Trophoblast cell (in vitro differentiated cells and primary cell): ENCODE data around the gene PAK6.

Experiments
- DNase-seq, 2 donors: peaks; one replicate each; pipeline ENCODE4 v3.0.0-alpha.2; 2016
- H2AFZ ChIP-seq: 2 replicates; pipeline ENCODE4 v1.6.1; 2013; ENCODE audit warnings: low read length, moderate library complexity, mild to moderate bottlenecking; ENCODE audit not compliant: insufficient read depth, poor library complexity
- H2AK5ac ChIP-seq: 2 replicates; pipeline ENCODE4 v1.6.1; 2013; ENCODE audit warnings: mild to moderate bottlenecking, low read length
- H2BK120ac ChIP-seq: 2 replicates; pipeline ENCODE4 v1.6.1; 2013; ENCODE audit warnings: low read length, mild to moderate bottlenecking, moderate library complexity; ENCODE audit not compliant: insufficient read depth, poor library complexity
- H2BK12ac ChIP-seq: 2 replicates; pipeline ENCODE4 v1.6.1; 2013; ENCODE audit warnings: mild to moderate bottlenecking, low read length, moderate library complexity
- H2BK5ac ChIP-seq: 2 replicates; pipeline ENCODE4 v1.6.1; 2013; ENCODE audit warnings: low read length, low read depth, moderate library complexity, mild to moderate bottlenecking; ENCODE audit not compliant: poor library complexity
- H3K14ac ChIP-seq: 2 replicates; pipeline ENCODE4 v1.6.1; 2013; ENCODE audit warnings: mild to moderate bottlenecking, low read length
- H3K18ac ChIP-seq: 2 replicates; pipeline ENCODE4 v1.6.1; 2013; ENCODE audit warnings: mild to moderate bottlenecking, low read length
- H3K23ac ChIP-seq: 2 replicates; pipeline ENCODE4 v1.6.1; 2013; ENCODE audit warnings: low read length
- H3K27ac ChIP-seq: 2 replicates; pipeline ENCODE4 v1.5.1; 2013; ENCODE audit warnings: low read depth, mild to moderate bottlenecking, inconsistent platforms, low read length, moderate library complexity
- H3K27me3 ChIP-seq: 2 replicates; pipeline ENCODE4 v1.6.1; 2013; ENCODE audit warnings: inconsistent platforms, mild to moderate bottlenecking, low read length, moderate library complexity; ENCODE audit not compliant: insufficient read depth
- H3K36me3 ChIP-seq, 2 experiments: 1 replicate in 1 of 2; 2 replicates in 1 of 2; pipeline ENCODE4 v1.6.1; 2013; ENCODE audit warnings: low read length in 2 of 2, mild to moderate bottlenecking in 2 of 2, moderate library complexity in 1 of 2; ENCODE audit not compliant: insufficient read depth in 2 of 2, control insufficient read depth in 1 of 2
- H3K4ac ChIP-seq: 2 replicates; pipeline ENCODE4 v1.6.1; 2013; ENCODE audit warnings: low read depth, mild to moderate bottlenecking, low read length, moderate library complexity
- H3K4me1 ChIP-seq, 2 experiments: 1 replicate in 1 of 2; 2 replicates in 1 of 2; pipeline ENCODE4 v1.6.1; 2013; ENCODE audit warnings: low read length in 2 of 2, mild to moderate bottlenecking in 2 of 2, moderate library complexity in 1 of 2; ENCODE audit not compliant: insufficient read depth in 2 of 2, control insufficient read depth in 1 of 2
- H3K4me2 ChIP-seq: 2 replicates; pipeline ENCODE4 v1.6.1; 2013; ENCODE audit warnings: inconsistent platforms, mild to moderate bottlenecking, low read length, moderate library complexity
- H3K4me3 ChIP-seq: 2 replicates; pipeline ENCODE4 v1.5.1; 2013; ENCODE audit warnings: mild to moderate bottlenecking, low read depth, low read length, inconsistent platforms
- H3K79me1 ChIP-seq: one replicate; pipeline ENCODE4 v1.6.1; 2013; ENCODE audit warnings: low read length
- H3K79me2 ChIP-seq: 2 replicates; pipeline ENCODE4 v1.6.1; 2013; ENCODE audit warnings: low read length, mild to moderate bottlenecking; ENCODE audit not compliant: control insufficient read depth, insufficient read depth, poor library complexity
- H3K9ac ChIP-seq: 2 replicates; pipeline ENCODE4 v1.6.1; 2013; ENCODE audit warnings: mild to moderate bottlenecking, low read length
- H3K9me3 ChIP-seq: 2 replicates; pipeline ENCODE4 v1.6.1; 2013; ENCODE audit warnings: low read depth, mild to moderate bottlenecking, control low read depth, inconsistent platforms, low read length; ENCODE audit not compliant: insufficient read depth
- H4K12ac ChIP-seq: 2 replicates; pipeline ENCODE4 v1.6.1; 2013; ENCODE audit warnings: low read depth, mild to moderate bottlenecking, low read length, moderate library complexity
- H4K8ac ChIP-seq: 2 replicates; pipeline ENCODE4 v1.6.1; 2013; ENCODE audit warnings: low read depth, mild to moderate bottlenecking, low read length, moderate library complexity
- H4K91ac ChIP-seq: one replicate; pipeline ENCODE4 v1.6.1; 2013; ENCODE audit warnings: low read depth, mild to moderate bottlenecking, low read length, moderate library complexity
- WGBS: extraction: QIAGEN DNeasy Blood & Tissue Kit; methylation state at CpG from one replicate; pipeline ENCODE4 v1.1.7; 2013; ENCODE audit warnings: missing lambda C conversion rate; ENCODE audit not compliant: insufficient read length, insufficient coverage; ENCODE audit errors: extremely low coverage; 5-methylcytosine and 5-hydroxymethylcytosine counted together

PAK6 gene

GRCh38 chr15:40309344-40309862, 70.5 kb downstream of the PAK6 start:
- Histone ChIP-seq H3K79me1 (no peaks in the 10 kb centered on the region), H4K12ac (no peak overlapping the region), H3K4me2 (no peak overlapping the region), H3K9me3 (no peaks in the 10 kb centered on the region), H3K27me3 (no peaks in the 10 kb centered on the region), H2BK12ac (no peak overlapping the region), H3K79me2 (no peaks in the 10 kb centered on the region), H4K8ac (no peak overlapping the region), H3K4me1 (peaks cover 7 to 12% of the 10 kb centered on the region in 2 experiments), H2AFZ (no peak overlapping the region), H3K14ac (no peak overlapping the region), H3K27ac (no peak overlapping the region), H2AK5ac (no peak overlapping the region), H3K4ac (no peak overlapping the region), H3K18ac (no peak overlapping the region), H4K91ac (no peak overlapping the region), H3K4me3 (no peak overlapping the region), H3K36me3 (no peaks in the 10 kb centered on the region), H3K23ac (no peak overlapping the region), H2BK120ac (no peak overlapping the region), H2BK5ac (no peak overlapping the region), H3K9ac (no peak overlapping the region)
- no peak for DNase-seq
- no CpG with 5 or more reads among the region's 8 CpGs for WGBS

DNA sequence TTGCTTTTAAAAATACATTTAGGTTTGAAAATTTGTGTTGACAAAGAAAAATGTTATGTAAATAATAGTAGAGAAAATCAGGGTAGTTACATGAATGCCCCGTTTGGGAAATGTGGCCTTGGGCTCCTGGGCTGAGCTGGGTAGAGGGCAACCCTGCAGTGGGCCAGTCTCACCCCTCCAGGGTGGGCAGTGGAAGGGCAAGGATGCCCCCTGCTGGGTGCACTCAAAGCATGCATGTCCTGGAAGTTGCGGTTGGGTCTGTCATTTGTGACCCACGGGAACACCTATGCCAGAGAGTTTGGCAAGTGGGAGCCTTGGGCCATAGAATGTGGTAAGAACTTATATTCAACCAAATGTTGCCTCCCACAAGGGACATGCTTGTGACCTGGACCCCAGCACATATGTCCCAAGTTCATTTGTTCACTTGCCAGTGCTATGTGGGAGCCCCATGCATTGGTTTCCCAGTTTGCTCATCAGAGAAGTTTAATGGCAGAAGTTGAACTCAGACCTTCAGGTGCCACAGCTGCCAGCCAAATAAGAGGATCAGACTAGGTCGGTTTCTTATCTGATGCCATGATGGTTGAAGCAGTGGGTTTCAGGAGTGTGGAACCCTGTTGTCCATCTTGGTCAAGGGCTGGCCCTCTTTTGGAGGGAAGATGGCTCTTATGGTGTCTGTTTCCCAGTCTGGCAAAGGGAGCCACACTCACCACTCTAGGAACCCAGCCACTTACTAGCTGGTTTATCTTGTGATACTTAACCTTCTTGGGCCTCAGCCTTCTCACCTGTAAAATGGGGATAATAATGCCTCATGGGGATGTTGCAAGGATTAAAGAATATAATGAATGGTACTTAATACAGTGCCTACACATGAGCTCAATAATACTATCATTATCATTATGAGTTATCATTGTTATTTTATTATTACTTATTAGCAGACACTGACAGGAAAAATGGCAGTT, 71.4 kb downstream of the PAK6 start:
- H4K12ac ChIP-seq = no peak overlapping the region
- no peaks in the 10 kb centered on the region for H3K9me3 ChIP-seq
- no CpG with 5 or more reads among the region's 4 CpGs for WGBS
- no peak overlapping the region for H3K23ac ChIP-seq
- H3K4me1 ChIP-seq = peaks cover 7 to 12% of the 10 kb centered on the region in 2 experiments
- H3K79me2 ChIP-seq = no peaks in the 10 kb centered on the region
- no peaks in the 10 kb centered on the region for H3K79me1 ChIP-seq
- no peak overlapping the region for H3K14ac ChIP-seq
- H2BK5ac ChIP-seq = no peak overlapping the region
- H3K36me3 ChIP-seq = no peaks in the 10 kb centered on the region
- no peak overlapping the region for H3K4me3 ChIP-seq
- H3K18ac ChIP-seq = no peak overlapping the region
- H4K8ac ChIP-seq = no peak overlapping the region
- no peak overlapping the region for H3K27ac ChIP-seq
- H2AFZ ChIP-seq = no peak overlapping the region
- no peak overlapping the region for H3K9ac ChIP-seq
- no peak overlapping the region for H3K4me2 ChIP-seq
- DNase-seq = peak in 1 of 2 donors; percentile 58
- no peak overlapping the region for H3K4ac ChIP-seq
- no peak overlapping the region for H4K91ac ChIP-seq
- H2BK12ac ChIP-seq = no peak overlapping the region
- no peaks in the 10 kb centered on the region for H3K27me3 ChIP-seq
- no peak overlapping the region for H2AK5ac ChIP-seq
- no peak overlapping the region for H2BK120ac ChIP-seq

DNA sequence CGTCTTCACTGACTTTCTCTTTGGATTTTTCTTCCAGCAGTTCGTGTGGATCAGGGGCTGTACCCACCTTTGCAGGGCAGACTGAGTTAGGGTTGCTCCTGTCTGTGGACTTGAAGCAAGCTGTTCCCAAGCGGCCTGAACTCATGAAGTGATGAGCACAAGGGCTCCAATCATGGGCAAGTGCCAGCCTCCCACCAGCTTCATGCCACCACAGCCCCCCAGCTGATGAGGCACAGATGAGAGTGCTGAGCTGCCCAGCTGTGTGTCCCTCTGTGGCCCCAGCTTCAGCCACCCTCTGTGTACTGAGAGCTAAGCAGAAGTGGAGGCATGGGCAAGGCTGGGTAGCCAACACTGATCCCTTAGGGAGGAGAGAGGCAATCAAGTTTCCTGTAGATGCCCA, 72.1 kb downstream of the PAK6 start:
- Histone ChIP-seq H4K12ac (no peak overlapping the region), H3K36me3 (no peaks in the 10 kb centered on the region)
- no CpG with 5 or more reads among the region's 3 CpGs for WGBS

DNA sequence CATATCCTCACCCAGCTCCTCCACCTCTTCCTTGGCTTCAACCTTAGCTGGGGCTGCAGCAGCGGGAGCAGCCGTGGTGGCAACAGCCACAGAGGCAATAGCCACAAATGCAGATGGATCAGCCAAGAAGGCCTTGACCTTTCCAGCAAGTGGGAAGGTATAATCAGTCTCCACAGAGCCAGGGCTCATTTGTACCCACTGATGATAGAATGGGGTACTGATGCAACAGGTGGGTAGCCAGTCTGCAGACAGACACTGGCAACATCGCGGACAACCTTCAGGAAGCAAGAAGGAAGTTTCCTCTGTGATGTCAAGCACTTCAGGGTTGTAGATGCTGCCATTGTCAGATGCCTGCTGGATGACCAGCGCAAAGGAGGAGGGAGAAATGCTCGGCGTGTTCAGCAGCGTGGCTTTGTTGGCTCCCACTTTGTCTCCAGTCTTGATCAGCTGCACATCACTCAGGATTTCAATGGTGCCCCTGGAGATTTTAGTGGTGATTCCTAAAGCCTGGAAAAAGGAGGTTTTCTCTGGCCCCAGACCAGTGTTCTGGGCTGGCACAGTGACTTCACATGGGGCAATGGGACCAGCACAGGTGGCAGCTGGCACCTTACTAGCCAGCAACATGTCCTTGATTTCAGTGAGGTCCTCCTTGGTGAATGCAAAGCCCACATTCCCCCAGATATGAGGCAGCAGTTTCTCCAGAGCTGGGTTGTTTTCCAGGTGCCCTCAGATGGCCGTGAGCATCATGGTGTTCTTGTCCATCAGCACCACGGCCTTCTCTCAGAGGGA, 73.7 kb downstream of the PAK6 start:
- Histone ChIP-seq H3K18ac (no peak overlapping the region), H3K23ac (no peak overlapping the region), H3K14ac (no peak overlapping the region), H2BK120ac (no peak overlapping the region), H3K27me3 (no peaks in the 10 kb centered on the region), H3K4me1 (peaks cover 6 to 10% of the 10 kb centered on the region in 2 experiments), H3K27ac (no peak overlapping the region), H3K79me1 (no peaks in the 10 kb centered on the region), H3K4me2 (no peak overlapping the region), H3K4me3 (no peak overlapping the region), H3K9me3 (no peaks in the 10 kb centered on the region), H3K9ac (no peak overlapping the region), H2AFZ (no peak overlapping the region), H2AK5ac (no peak overlapping the region), H4K91ac (no peak overlapping the region), H3K4ac (no peak overlapping the region), H4K8ac (no peak overlapping the region), H2BK5ac (no peak overlapping the region), H3K79me2 (no peaks in the 10 kb centered on the region), H3K36me3 (no peaks in the 10 kb centered on the region), H4K12ac (no peak overlapping the region), H2BK12ac (no peak overlapping the region)
- no CpG with 5 or more reads among the region's 10 CpGs for WGBS
- DNase-seq = no peak

More for the DNA sequence above, 72.1 kb downstream of the PAK6 start:
- Histone ChIP-seq H3K79me1 (no peaks in the 10 kb centered on the region), H3K27me3 (no peaks in the 10 kb centered on the region), H3K4me2 (no peak overlapping the region), H3K79me2 (no peaks in the 10 kb centered on the region), H3K9me3 (no peaks in the 10 kb centered on the region), H3K23ac (no peak overlapping the region), H3K4me1 (peaks cover 7 to 12% of the 10 kb centered on the region in 2 experiments), H3K18ac (no peak overlapping the region), H2AK5ac (no peak overlapping the region), H2BK5ac (no peak overlapping the region), H3K4ac (no peak overlapping the region), H2BK12ac (no peak overlapping the region), H4K91ac (no peak overlapping the region), H4K8ac (no peak overlapping the region), H3K4me3 (no peak overlapping the region), H3K9ac (no peak overlapping the region), H2BK120ac (no peak overlapping the region), H3K27ac (no peak overlapping the region), H3K14ac (no peak overlapping the region), H2AFZ (no peak overlapping the region)
- no peak for DNase-seq
